Measurements from ENCODE around the gene EML2.

DNA sequence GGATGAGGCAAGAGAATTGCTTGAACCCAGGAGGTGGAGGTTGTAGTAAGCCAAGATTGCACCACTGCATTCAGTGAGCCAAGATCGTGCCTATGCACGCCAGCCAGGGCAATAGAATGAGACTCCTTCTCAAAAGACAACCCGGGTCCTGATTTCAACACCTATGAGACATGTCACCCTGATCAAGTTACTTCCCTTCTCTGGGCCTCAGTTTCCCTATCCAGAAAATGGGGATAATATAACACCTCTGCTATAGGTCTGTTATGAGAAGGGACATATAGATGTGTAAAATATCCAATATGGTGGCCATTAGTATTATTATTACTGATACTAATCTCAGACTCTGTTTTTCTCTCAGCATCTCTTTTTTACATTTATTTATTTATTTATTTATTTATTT is 15.9 kb upstream of the EML2 start:
- TF ChIP-seq, protein P1, sequence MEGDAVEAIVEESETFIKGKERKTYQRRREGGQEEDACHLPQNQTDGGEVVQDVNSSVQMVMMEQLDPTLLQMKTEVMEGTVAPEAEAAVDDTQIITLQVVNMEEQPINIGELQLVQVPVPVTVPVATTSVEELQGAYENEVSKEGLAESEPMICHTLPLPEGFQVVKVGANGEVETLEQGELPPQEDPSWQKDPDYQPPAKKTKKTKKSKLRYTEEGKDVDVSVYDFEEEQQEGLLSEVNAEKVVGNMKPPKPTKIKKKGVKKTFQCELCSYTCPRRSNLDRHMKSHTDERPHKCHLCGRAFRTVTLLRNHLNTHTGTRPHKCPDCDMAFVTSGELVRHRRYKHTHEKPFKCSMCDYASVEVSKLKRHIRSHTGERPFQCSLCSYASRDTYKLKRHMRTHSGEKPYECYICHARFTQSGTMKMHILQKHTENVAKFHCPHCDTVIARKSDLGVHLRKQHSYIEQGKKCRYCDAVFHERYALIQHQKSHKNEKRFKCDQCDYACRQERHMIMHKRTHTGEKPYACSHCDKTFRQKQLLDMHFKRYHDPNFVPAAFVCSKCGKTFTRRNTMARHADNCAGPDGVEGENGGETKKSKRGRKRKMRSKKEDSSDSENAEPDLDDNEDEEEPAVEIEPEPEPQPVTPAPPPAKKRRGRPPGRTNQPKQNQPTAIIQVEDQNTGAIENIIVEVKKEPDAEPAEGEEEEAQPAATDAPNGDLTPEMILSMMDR (IDR thresholded peaks at IDR 0.05 in 4 of 5, conservative IDR thresholded peaks at IDR 0.05 in 1 of 5): no peak
- TF ChIP-seq POLR2A (IDR thresholded peaks at IDR 0.05): no peak
